ENCODE data around the gene CRLF2.
"Not testable (repeated sequence)": the region's sequence is repeated elsewhere in the genome, so short reads cannot be mapped to it uniquely, and the experiment has no call there.

Gene CRLF2

DNA sequence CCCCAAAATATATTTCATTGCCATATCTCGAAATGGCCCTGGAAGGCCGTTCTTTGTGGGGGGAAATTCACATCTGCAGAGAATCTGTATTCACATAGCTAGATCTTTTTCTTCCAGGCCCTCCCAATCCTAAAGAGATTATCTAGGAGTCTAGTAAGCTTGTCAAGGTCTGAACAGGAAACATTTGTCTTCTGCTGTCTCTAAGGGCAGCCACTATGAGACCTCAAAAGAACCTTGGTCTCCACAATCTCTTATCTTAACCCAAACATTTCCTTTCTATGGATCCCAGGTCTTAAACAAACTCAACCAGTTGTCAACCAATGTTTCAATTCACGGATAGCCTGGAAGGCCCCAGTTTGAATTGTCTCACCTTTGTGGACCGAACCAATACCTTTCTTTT is 45.0 kb downstream of the CRLF2 start:
- no peak for DNase-seq (ENCODE audit: low spot score)

DNA sequence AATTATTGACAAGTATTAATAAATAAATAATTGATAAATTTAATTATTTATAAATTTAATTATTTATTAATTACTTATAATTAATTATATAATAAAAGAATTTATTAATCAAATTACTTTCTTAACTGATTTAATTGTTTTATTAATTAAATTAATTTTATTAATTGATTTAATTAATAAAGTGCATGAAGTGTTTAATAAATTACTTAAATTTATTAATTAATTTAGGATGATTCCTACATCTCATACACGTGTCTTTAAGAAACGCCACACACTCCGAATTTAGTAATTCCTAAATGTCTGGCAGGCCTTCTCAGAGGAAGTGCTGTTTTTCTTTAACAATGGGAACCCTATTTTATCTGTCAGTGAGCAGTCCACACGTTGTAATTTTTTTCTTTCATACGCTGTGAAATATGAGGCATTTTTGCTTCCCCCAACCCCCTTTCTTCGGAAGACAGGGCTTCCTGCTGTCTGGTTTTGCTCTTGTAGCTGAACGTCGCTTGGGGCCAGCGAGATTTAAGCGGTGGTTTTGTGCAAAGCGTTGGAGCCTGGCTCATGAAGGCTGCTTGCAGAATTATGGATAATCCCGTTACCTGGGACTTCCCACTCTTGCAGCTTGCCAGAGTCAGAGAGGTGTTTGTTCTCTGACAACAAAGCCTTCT is 46.8 kb downstream of the CRLF2 start:
- no peak for DNase-seq (ENCODE audit: low spot score)

DNA sequence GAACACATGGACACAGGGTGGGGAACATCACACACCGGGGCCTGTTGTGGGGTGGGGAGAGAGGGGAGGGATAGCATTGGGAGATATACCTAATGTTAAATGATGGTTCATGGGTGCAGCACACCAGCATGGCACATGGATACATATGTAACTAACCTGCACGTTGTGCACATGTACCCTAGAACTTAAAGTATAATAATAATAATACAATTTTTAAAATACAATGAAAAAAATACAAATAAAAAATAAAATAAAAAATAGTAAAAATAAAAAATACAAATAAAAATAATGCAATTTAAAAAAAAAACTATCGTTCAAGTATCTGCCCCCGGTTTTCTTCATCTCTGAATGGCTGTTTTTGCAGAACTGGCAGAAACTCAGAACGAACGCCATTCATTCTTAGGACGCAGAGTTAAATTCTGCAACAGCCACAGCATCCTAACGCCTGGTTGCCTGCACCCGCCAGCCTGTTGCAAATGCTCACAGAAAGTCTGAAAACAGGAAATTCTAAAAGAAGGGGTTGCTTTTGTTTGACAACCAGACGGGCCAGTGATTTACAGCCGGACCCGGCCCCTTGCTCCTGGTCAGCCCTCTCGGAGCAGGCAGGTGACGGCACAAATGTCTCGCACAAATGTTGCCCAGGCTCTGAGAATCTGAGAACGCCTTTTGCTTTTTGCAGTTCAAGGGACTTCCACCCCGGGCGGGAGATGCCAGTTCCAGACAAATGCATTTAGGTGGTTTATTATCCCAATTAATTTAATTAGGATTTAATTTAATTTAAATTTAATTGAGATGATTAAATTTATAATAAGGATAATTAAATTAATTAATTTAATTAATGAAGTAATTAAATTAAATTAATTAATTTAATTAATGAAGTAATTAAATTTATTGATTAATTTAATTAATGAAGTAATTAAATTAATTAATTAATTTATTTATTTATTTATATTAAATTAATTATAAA is 47.8 kb downstream of the CRLF2 start:
- DNase-seq (ENCODE audit: low spot score): no peak

DNA sequence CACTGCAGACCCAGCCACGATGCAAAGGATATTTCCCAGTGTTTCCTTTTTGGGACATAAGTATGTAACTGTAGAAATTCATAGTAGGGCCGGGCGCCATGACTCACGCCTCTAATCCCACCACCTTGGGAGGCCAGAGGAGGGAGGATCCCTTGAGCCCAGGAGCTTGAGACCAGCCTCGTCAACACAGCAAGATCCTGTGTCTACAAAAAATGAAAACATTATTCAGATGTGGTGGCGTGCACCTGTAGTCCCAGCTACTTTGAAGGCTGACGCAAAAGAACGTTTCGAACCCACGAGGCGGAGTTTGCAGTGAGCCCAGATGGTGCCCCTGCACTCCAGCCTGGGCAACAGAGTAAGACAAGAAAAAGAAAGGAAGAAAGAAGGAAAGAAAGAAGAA is 49.2 kb downstream of the CRLF2 start:
- DNase-seq (ENCODE audit: low spot score): no peak

DNA sequence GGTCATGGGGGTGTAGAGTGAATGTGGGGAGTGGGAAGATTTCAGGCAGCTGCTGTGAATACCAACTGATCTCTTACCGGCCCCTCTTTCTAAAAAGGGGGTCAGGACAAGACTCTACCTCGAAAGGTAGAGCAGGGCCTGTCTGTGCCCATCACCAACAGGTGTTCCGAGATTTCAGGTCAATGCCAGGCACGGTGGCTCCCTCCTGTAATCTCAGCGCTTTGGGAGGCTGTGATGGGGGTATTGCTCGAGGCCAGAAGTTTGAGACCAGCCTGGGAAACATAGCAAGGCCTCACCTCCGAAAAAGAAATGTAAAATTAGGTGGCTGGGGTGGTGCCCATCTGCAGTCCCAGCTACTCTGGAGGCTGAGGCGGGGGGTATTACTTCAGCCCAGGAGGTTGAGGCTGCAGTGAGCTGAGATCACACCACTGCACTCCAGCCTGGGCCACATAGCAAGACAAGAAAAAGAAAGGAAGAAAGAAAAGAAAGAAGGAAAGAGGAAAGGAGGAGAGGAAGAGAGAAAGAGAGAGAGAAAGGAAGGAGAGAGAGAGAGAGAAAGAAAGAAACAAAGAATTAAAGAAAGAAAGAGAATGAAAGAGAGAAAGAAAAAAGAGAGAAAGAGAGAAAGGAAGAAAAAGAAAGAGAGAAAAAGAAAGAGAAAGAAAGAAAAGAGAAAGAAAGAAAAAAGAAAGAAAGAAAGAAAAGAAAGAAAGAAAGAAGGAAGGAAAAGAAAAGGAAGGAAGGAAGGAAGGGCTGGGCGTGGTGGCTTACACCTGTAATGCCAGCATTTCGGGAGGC is 50.1 kb downstream of the CRLF2 start:
- DNase-seq (ENCODE audit: low spot score): no peak

DNA sequence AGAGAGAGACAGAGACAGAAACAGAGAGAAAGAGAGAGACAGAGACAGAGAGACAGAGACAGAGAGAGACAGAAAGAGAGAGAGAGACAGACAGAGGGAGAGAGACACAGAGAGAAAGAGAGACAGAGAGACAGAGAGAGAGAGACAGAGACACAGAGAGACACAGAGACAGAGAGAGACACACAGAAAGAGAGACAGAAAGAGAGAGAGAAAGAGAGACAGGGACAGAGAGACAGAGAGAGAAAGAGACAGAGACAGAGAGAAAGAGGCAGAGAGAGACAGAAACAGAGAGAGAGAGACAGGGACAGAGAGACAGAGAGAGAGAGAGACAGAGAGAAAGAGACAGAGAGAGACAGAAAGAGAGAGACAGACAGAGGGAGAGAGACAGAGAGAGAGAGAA is 52.9 kb downstream of the CRLF2 start:
- no peak for DNase-seq (ENCODE audit: low spot score)

DNA sequence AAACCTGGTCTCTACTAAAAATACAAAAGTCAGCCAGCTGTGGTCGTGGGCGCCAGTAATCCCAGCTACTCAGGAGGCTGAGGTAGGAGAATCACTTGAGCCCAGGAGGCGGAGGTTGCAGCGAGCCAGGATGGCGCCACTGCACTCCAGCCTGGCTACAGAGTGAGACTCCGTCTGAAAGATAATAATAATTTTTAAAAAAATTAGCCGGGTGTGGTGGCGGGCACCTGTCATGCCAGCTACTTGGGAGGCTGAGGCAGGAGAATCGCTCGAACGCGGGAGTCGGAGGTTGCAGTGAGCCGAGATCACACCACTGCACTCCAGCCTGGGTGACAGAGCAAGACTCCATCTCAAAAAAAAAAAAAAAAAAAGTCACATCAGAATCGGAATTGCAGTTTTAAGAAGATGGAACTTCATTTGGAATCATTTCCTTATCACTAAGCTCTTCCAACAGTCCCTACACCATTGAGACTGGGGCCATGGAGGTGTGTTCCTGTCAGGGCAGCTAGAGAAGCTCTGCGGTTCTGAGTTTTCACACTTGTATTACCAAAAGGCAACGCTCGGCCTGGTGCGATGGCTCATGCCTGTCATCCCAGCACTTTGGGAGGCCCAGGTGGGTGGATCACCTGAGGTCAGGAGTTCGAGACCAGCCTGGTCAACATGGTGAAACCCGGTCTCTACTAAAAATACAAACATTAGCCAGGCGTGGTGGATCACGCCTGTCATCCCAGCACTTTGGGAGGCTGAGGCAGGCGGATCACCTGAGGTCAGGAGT is 55.6 kb downstream of the CRLF2 start:
- not testable (repeated sequence) for DNase-seq (ENCODE audit: low spot score)

DNA sequence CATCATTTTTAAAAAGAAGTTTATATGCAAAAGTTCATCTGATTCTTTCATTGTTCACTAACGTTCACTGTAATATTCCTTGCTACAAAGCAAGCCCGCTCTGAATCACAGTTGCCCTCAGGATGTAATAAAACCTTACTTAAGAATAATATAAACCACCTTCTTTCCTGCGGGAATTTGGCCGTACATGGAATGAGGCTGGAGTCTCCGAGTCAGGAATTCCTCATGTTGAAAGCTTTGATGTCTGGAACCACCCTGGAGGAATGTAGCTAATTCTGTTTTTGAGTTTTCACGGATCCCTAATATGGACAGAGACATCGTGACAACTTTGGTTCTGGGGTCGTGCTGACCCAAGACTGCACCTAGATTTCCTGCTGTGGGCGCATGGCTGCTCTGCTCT is 58.5 kb downstream of the CRLF2 start:
- no peak for DNase-seq (ENCODE audit: low spot score)

DNA sequence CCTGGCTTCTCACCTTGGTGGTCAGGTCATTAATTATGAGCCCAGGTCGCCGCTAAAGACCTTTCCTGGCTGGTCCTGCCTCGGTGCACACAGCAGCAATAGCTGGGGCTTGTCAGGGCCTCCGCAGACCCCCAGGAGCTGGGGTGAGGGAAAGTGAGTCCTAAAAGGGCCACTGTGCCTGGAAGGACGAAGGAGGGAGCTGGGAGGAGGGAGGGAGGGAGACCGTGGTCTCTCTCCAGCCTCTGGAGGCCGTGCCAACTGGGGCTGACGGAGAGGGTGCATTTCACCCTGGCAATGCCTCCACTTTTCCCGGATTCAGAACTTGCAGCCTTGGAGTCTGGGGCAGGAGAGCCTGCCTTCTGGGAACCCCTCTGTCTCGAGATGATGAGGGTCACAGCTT is 60.4 kb downstream of the CRLF2 start:
- no peak for DNase-seq (ENCODE audit: low spot score)

DNA sequence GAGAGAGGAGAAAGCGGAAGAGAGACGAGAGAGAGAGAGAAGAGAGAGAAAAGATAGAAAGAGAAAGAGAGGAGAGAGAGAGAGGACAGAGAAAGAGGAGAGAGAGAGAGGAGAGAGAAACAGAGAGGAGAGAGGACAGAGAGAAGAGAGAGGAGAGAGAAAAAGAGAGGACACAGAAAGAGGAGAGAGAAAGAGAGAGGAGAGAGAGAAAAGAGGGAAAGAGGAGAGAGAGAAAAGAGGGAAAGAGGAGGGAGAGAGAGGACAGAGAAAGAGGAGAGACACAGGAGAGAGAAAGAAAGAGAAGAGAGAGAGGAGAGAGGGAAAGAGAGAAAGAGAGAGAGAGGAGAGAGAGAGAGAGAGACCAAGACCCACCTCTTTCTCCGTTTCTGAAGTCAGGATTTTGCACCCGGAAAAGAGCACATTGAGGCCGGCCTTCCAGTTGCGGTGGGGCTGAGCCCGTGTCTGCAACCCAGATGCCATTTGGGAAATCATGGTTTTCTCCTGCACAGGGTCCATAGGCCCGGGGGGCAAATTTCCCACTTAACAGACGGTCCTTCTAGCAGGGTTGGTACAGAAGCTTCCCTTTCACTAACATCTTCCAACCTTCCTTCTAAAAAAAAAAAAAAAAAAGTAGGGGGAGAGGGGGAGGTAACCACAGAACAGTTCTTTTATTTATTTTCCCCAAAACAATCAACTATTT is 60.9 kb downstream of the CRLF2 start:
- no peak for DNase-seq (ENCODE audit: low spot score)

DNA sequence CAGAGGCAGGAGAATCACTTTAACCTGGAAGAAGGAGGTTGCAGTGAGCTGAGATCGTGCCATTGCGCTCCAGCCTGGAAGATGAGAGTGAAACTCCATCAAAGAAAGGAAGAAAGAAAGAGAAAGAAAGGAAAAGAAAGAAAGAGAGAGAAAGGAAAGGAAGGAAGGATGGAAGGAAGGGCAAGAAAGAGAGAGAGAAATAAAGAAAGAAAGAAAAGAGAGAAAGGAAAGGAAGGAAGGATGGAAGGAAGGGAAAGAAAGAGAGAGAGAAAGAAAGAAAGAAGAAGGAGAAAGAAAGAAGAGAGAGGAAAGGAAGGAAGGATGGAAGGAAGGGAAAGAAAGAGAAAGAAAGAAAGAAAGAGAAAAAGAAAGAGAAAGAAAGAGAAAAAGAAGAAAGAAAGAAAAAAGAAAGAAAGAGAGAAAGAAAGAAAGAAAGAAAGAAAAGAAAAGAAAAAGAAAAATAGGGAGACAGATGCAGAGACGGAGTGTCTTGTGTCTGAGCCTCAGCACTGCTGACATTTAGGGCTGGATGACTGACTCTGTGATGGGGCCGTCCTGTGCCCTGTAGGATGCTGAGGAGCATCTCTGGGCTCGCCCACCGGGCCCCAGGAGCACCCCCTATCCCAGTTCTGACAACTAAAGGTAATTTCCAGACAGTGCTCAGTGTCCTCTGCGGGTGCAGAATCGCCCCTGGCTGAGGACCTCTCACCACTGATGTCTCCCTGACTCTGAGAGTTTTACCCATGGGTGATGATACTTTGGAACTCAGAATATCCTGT is 61.7 kb downstream of the CRLF2 start:
- no peak for DNase-seq (ENCODE audit: low spot score)

DNA sequence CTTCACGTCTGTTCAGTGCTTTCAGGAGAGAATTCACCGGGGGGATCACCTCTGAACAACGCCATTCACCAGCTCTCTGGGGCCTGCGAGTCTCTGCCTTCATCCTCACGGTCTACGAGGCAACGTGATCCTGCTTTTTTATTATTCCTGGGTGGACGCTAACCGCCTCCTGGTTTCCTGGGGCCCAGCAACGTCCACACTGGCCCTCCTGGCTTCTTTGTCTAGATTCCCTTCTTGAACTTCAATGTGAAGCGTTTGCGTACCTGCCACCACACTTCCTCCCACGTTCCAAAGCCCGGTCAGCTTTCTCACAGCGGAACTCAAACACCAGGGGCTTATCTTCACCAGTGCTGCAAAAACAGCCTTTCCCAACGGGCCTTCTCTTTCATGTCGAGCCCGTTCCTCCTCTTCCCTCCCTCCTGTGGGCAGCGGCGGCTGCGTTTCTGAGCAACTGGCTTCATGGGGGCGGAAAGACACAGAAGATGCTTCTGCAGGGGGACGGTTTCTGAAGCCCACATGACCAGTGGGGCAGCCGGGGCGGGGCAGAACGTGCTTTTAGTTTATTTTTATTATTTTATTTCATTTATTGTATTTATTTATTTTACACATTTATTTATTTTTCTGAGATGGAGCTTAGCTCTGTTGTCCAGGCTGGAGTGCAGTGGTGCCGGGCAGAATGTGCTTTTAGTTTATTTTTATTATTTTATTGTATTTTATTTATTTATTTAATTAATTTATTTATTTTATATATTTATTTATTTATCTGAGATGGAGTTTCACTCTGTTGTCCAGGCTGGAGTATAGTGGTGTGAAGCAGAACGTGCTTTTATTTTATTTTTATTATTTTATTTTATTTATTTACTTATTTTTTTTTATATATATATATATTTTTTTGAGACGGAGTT is 64.6 kb downstream of the CRLF2 start:
- no peak for DNase-seq (ENCODE audit: low spot score)

DNA sequence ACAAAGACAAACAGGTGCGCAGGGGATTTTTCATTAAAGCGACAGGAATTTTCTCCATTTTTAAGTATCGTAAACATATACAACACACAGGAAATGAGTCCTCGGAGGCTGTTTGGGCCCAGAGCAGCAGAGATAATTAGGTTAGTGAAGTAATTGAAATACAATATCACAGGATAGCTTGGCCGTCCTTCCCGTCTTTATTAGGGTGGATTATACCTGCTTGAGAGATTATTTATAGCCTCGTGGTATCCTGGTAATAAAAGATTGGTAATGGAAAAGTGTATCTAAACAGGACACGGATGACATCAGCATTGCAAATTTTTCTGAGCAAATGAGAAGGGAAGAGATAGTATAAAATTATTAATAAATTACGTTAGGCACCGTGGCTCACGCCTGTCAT is 68.2 kb downstream of the CRLF2 start:
- DNase-seq (ENCODE audit: low spot score): no peak

Data from AG08395 (cell line).